ENCODE results near the gene GABRR1.
"Not testable (repeated sequence)": the region's sequence is repeated elsewhere in the genome, so short reads cannot be mapped to it uniquely, and the experiment has no call there.

The GABRR1 gene

DNA sequence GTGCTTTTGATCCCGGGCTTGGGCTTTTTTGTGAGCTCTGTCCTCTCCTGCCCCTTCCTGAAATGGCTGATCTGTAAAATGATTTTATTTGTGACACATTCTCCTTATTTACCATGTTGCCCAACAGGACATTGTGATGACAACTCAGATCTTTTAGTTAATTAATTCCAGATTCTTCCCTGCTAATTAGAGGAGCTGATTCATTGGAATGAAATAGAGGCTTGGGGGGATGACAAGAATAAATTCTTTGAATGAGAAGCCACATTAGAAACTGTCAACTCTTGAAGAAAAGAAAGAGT, 26.1 kb upstream of the GABRR1 start:
- H3K4me3 ChIP-seq (ENCODE audit: low read depth, low read length): no peak overlapping the region
- no peak for DNase-seq (ENCODE audit: low read depth)
- no peak for TF ChIP-seq CTCF (conservative IDR thresholded peaks at IDR 0.05; ENCODE audit: low read depth, low read length)

- DNase-seq (ENCODE audit: low read depth): peak; percentile 81
- TF ChIP-seq CTCF (conservative IDR thresholded peaks at IDR 0.05; ENCODE audit: low read depth, low read length): peak; percentile 72
- no peak overlapping the region for H3K4me3 ChIP-seq (ENCODE audit: low read depth, low read length)
Measured at GRCh38 chr6:89242574-89243330, 25.6 kb upstream of the GABRR1 start.

- TF ChIP-seq CTCF (conservative IDR thresholded peaks at IDR 0.05; ENCODE audit: low read depth, low read length): peak; percentile 58
- H3K4me3 ChIP-seq (ENCODE audit: low read depth, low read length): no peak overlapping the region
- DNase-seq (ENCODE audit: low read depth): peak; percentile 23
Measured at GRCh38 chr6:89239338-89239737, 22.2 kb upstream of the GABRR1 start.

GRCh38 chr6:89237158-89237557, 20.0 kb upstream of the GABRR1 start:
- H3K4me3 ChIP-seq (ENCODE audit: low read depth, low read length): no peak overlapping the region
- no peak for DNase-seq (ENCODE audit: low read depth)
- TF ChIP-seq CTCF (conservative IDR thresholded peaks at IDR 0.05; ENCODE audit: low read depth, low read length): no peak

DNA sequence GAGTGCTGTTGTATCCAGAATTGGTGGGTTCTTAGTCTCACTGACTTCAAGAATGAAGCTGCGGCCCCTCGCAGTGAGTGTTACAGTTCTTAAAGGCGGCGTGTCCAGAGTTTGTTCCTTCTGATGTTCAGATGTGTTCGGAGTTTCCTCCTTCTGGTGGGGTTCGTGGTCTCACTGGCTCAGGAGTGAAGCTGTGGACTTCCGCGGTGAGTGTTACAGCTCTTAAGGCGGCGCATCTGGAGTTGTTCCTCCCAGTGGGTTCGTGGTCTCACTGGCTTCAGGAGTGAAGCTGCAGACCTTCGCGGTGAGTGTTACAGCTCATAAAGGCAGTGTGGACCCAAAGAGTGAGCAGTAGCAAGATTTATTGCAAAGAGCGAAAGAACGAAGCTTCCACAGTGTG, 16.4 kb upstream of the GABRR1 start:
- not testable (repeated sequence) for H3K4me3 ChIP-seq (ENCODE audit: low read depth, low read length); DNase-seq (ENCODE audit: low read depth)

GRCh38 chr6:89222712-89223039, 5.5 kb upstream of the GABRR1 start:
- TF ChIP-seq CTCF (conservative IDR thresholded peaks at IDR 0.05; ENCODE audit: low read depth, low read length): no peak
- H3K4me3 ChIP-seq (ENCODE audit: low read depth, low read length): no peak overlapping the region
- no peak for DNase-seq (ENCODE audit: low read depth)

DNA sequence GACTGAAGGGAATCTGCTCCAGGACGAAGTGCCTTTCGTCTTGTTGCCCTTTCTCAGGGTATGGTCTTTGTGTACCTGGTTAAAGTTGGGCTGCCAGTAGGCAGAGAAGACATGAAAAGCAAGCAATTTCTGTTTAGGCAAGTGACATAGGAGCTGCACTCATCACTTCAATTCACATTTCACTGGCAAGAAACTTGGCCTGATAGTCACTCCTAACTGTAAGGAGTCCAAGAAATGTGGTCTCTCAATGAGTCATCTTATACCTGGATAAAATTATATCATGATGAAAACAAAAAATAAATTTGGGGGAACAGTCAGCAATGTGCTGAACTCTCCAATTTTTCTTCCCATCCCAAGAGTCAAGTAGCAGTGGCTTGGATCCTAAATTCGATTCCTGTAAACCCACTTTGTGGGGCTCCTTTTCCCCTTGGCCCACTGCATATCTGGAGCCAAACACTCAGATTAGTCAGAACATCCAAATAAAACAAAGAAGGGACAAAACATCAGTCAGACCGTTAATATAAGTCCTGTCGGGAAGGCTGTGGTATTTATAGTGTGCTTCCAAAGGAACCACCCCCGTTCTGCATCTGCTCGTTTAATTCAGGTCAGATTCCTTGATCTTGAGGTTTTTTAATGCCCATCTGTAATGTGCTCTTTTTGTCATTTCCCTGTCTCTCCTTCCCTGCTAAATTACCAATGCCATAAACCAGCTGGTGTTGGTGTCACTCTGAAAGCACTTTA, 5.0 kb upstream of the GABRR1 start:
- TF ChIP-seq CTCF (conservative IDR thresholded peaks at IDR 0.05; ENCODE audit: low read depth, low read length): no peak
- DNase-seq (ENCODE audit: low read depth): peak; percentile 24
- no peak overlapping the region for H3K4me3 ChIP-seq (ENCODE audit: low read depth, low read length)

All from choroid plexus epithelial cell (primary cell).